ENCODE measurements around the gene ANKRD28.
A peak's percentile ranks its signal among the peaks of the same experiment; 100 is the strongest.

Gene ANKRD28

GRCh38 chr3:15657016-15657415, 140.8 kb downstream of the ANKRD28 start:
- H3K27me3 ChIP-seq (ENCODE audit: control insufficient read depth in 1 of 2, insufficient read depth in 2 of 2, low read length in 2 of 2): no peaks in the 10 kb centered on the region
- H3K9me3 ChIP-seq (ENCODE audit: low read length): peaks cover 12% of the 10 kb centered on the region
- H3K36me3 ChIP-seq (ENCODE audit: insufficient read depth, low read length): no peaks in the 10 kb centered on the region
- H3K9ac ChIP-seq (ENCODE audit: low read length): no peak overlapping the region
- H3K27ac ChIP-seq (ENCODE audit: low read depth, low read length): no peak overlapping the region
- peak overlapping the region in 1 of 2 donors; percentile 7 for H3K4me3 ChIP-seq (ENCODE audit: low read depth in 1 of 2, low read length in 2 of 2)
- peaks cover 7% of the 10 kb centered on the region for H3K4me1 ChIP-seq (ENCODE audit: insufficient read depth, low read length)

GRCh38 chr3:15656342-15656741, 141.4 kb downstream of the ANKRD28 start:
- no peak overlapping the region for H3K4me3 ChIP-seq (ENCODE audit: low read depth in 1 of 2, low read length in 2 of 2)
- H3K4me1 ChIP-seq (ENCODE audit: insufficient read depth, low read length): peaks cover 7% of the 10 kb centered on the region
- H3K36me3 ChIP-seq (ENCODE audit: insufficient read depth, low read length): no peaks in the 10 kb centered on the region
- peaks cover 12% of the 10 kb centered on the region for H3K9me3 ChIP-seq (ENCODE audit: low read length)
- no peak overlapping the region for H3K27ac ChIP-seq (ENCODE audit: low read depth, low read length)
- H3K27me3 ChIP-seq (ENCODE audit: control insufficient read depth in 1 of 2, insufficient read depth in 2 of 2, low read length in 2 of 2): no peaks in the 10 kb centered on the region
- H3K9ac ChIP-seq (ENCODE audit: low read length): no peak overlapping the region

GRCh38 chr3:15654891-15655290, 142.9 kb downstream of the ANKRD28 start:
- no peak overlapping the region for H3K27ac ChIP-seq (ENCODE audit: low read depth, low read length)
- H3K9ac ChIP-seq (ENCODE audit: low read length): no peak overlapping the region
- peaks cover 12% of the 10 kb centered on the region for H3K9me3 ChIP-seq (ENCODE audit: low read length)
- no peak overlapping the region for H3K4me3 ChIP-seq (ENCODE audit: low read depth in 1 of 2, low read length in 2 of 2)
- no peaks in the 10 kb centered on the region for H3K27me3 ChIP-seq (ENCODE audit: control insufficient read depth in 1 of 2, insufficient read depth in 2 of 2, low read length in 2 of 2)
- H3K4me1 ChIP-seq (ENCODE audit: insufficient read depth, low read length): peaks cover 7% of the 10 kb centered on the region
- no peaks in the 10 kb centered on the region for H3K36me3 ChIP-seq (ENCODE audit: insufficient read depth, low read length)

GRCh38 chr3:15654127-15654526, 143.7 kb downstream of the ANKRD28 start:
- peaks cover 7% of the 10 kb centered on the region for H3K4me1 ChIP-seq (ENCODE audit: insufficient read depth, low read length)
- no peaks in the 10 kb centered on the region for H3K36me3 ChIP-seq (ENCODE audit: insufficient read depth, low read length)
- peaks cover 12% of the 10 kb centered on the region for H3K9me3 ChIP-seq (ENCODE audit: low read length)
- H3K9ac ChIP-seq (ENCODE audit: low read length): no peak overlapping the region
- H3K27me3 ChIP-seq (ENCODE audit: control insufficient read depth in 1 of 2, insufficient read depth in 2 of 2, low read length in 2 of 2): no peaks in the 10 kb centered on the region
- no peak overlapping the region for H3K4me3 ChIP-seq (ENCODE audit: low read depth in 1 of 2, low read length in 2 of 2)
- H3K27ac ChIP-seq (ENCODE audit: low read depth, low read length): no peak overlapping the region

- H3K4me3 ChIP-seq (ENCODE audit: low read depth in 1 of 2, low read length in 2 of 2): no peak overlapping the region
- no peak overlapping the region for H3K9ac ChIP-seq (ENCODE audit: low read length)
- H3K27me3 ChIP-seq (ENCODE audit: control insufficient read depth in 1 of 2, insufficient read depth in 2 of 2, low read length in 2 of 2): no peaks in the 10 kb centered on the region
- no peaks in the 10 kb centered on the region for H3K36me3 ChIP-seq (ENCODE audit: insufficient read depth, low read length)
- H3K4me1 ChIP-seq (ENCODE audit: insufficient read depth, low read length): peaks cover 7% of the 10 kb centered on the region
- H3K9me3 ChIP-seq (ENCODE audit: low read length): peaks cover 12% of the 10 kb centered on the region
- H3K27ac ChIP-seq (ENCODE audit: low read depth, low read length): no peak overlapping the region
These were observed 144.5 kb downstream of the ANKRD28 start for GRCh38 chr3:15653321-15653720.

GRCh38 chr3:15651396-15651795, 146.4 kb downstream of the ANKRD28 start:
- no peak overlapping the region for H3K9ac ChIP-seq (ENCODE audit: low read length)
- peaks cover 26% of the 10 kb centered on the region for H3K4me1 ChIP-seq (ENCODE audit: insufficient read depth, low read length)
- H3K27me3 ChIP-seq (ENCODE audit: control insufficient read depth in 1 of 2, insufficient read depth in 2 of 2, low read length in 2 of 2): no peaks in the 10 kb centered on the region
- H3K4me3 ChIP-seq (ENCODE audit: low read depth in 1 of 2, low read length in 2 of 2): no peak overlapping the region
- H3K36me3 ChIP-seq (ENCODE audit: insufficient read depth, low read length): no peaks in the 10 kb centered on the region
- H3K27ac ChIP-seq (ENCODE audit: low read depth, low read length): no peak overlapping the region
- H3K9me3 ChIP-seq (ENCODE audit: low read length): peaks cover 5% of the 10 kb centered on the region

GRCh38 chr3:15649858-15650257, 147.9 kb downstream of the ANKRD28 start:
- Histone ChIP-seq H3K4me3 (ENCODE audit: low read depth in 1 of 2, low read length in 2 of 2) (no peak overlapping the region), H3K9me3 (ENCODE audit: low read length) (no peaks in the 10 kb centered on the region), H3K36me3 (ENCODE audit: insufficient read depth, low read length) (peaks cover under 1% of the 10 kb centered on the region), H3K9ac (ENCODE audit: low read length) (no peak overlapping the region), H3K27ac (ENCODE audit: low read depth, low read length) (no peak overlapping the region), H3K4me1 (ENCODE audit: insufficient read depth, low read length) (peaks cover 41% of the 10 kb centered on the region), H3K27me3 (ENCODE audit: control insufficient read depth in 1 of 2, insufficient read depth in 2 of 2, low read length in 2 of 2) (no peaks in the 10 kb centered on the region)

- H3K27me3 ChIP-seq (ENCODE audit: control insufficient read depth in 1 of 2, insufficient read depth in 2 of 2, low read length in 2 of 2): no peaks in the 10 kb centered on the region
- no peaks in the 10 kb centered on the region for H3K9me3 ChIP-seq (ENCODE audit: low read length)
- H3K9ac ChIP-seq (ENCODE audit: low read length): no peak overlapping the region
- H3K27ac ChIP-seq (ENCODE audit: low read depth, low read length): no peak overlapping the region
- no peak overlapping the region for H3K4me3 ChIP-seq (ENCODE audit: low read depth in 1 of 2, low read length in 2 of 2)
- peaks cover 42% of the 10 kb centered on the region for H3K4me1 ChIP-seq (ENCODE audit: insufficient read depth, low read length)
- H3K36me3 ChIP-seq (ENCODE audit: insufficient read depth, low read length): peaks cover 5% of the 10 kb centered on the region
These were observed 148.4 kb downstream of the ANKRD28 start for GRCh38 chr3:15649341-15649740.

- H3K9me3 ChIP-seq (ENCODE audit: low read length): no peaks in the 10 kb centered on the region
- no peaks in the 10 kb centered on the region for H3K27me3 ChIP-seq (ENCODE audit: control insufficient read depth in 1 of 2, insufficient read depth in 2 of 2, low read length in 2 of 2)
- H3K9ac ChIP-seq (ENCODE audit: low read length): no peak overlapping the region
- no peak overlapping the region for H3K27ac ChIP-seq (ENCODE audit: low read depth, low read length)
- peaks cover 5% of the 10 kb centered on the region for H3K36me3 ChIP-seq (ENCODE audit: insufficient read depth, low read length)
- peak overlapping the region in 1 of 2 donors; percentile 24 for H3K4me3 ChIP-seq (ENCODE audit: low read depth in 1 of 2, low read length in 2 of 2)
- H3K4me1 ChIP-seq (ENCODE audit: insufficient read depth, low read length): peaks cover 35% of the 10 kb centered on the region
These were observed 150.1 kb downstream of the ANKRD28 start for GRCh38 chr3:15647611-15648167.

GRCh38 chr3:15646851-15647511, 150.8 kb downstream of the ANKRD28 start:
- H3K4me1 ChIP-seq (ENCODE audit: insufficient read depth, low read length): peaks cover 35% of the 10 kb centered on the region
- no peak overlapping the region for H3K9ac ChIP-seq (ENCODE audit: low read length)
- peaks cover 5% of the 10 kb centered on the region for H3K36me3 ChIP-seq (ENCODE audit: insufficient read depth, low read length)
- no peaks in the 10 kb centered on the region for H3K9me3 ChIP-seq (ENCODE audit: low read length)
- H3K27me3 ChIP-seq (ENCODE audit: control insufficient read depth in 1 of 2, insufficient read depth in 2 of 2, low read length in 2 of 2): no peaks in the 10 kb centered on the region
- H3K4me3 ChIP-seq (ENCODE audit: low read depth in 1 of 2, low read length in 2 of 2): peak overlapping the region in 1 of 2 donors; percentile 24
- peak overlapping the region; percentile 67 for H3K27ac ChIP-seq (ENCODE audit: low read depth, low read length)

GRCh38 chr3:15645740-15646501, 151.9 kb downstream of the ANKRD28 start:
- no peaks in the 10 kb centered on the region for H3K9me3 ChIP-seq (ENCODE audit: low read length)
- H3K27me3 ChIP-seq (ENCODE audit: control insufficient read depth in 1 of 2, insufficient read depth in 2 of 2, low read length in 2 of 2): no peaks in the 10 kb centered on the region
- H3K36me3 ChIP-seq (ENCODE audit: insufficient read depth, low read length): peaks cover 5% of the 10 kb centered on the region
- H3K4me3 ChIP-seq (ENCODE audit: low read depth in 1 of 2, low read length in 2 of 2): peak overlapping the region in 1 of 2 donors; percentile 24
- H3K9ac ChIP-seq (ENCODE audit: low read length): no peak overlapping the region
- H3K27ac ChIP-seq (ENCODE audit: low read depth, low read length): peak overlapping the region; percentile 67
- peaks cover 39% of the 10 kb centered on the region for H3K4me1 ChIP-seq (ENCODE audit: insufficient read depth, low read length)

All from muscle layer of colon (tissue), 2 donors.